Measurements from ENCODE around the gene TCFL5.

Gene TCFL5

GRCh38 chr20:62820962-62821725, 40.5 kb downstream of the TCFL5 start:
- DNase-seq = no peak

GRCh38 chr20:62820208-62820961, 41.2 kb downstream of the TCFL5 start:
- no peak for DNase-seq

DNA sequence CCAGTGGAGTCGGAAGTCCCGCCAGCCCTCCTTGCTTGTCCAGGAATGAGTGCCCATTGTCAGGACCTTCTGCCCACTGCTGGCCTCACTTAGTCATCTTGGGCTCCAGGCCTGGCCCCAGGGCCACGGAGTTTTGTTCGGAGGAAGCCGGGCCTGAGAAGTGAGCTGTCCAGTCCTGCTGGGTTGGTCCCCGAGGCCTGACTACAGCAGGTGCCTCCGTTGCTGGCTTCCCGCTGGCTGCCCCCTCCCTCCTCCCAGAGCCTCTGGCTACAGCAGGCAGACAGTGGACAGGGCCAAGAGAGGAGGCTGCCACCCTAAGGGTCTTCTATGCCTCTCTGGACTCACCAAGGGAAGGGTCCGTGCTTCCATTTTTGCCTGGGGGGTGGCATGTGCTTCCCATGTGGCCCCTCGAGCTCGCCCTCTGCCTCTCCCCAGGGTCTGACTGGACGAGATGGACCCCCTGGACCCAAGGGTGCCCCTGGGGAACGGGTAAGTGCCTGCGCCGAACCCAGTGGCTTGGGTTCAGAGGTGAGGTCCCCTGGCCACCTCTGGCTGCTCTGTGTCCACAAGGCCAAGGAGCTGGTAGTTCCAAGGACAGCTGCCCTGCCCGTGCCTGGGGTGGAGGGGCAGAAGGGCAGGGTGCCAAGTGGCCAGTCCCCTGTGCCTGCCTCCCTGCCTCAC, 42.0 kb downstream of the TCFL5 start:
- no peak for DNase-seq

DNA sequence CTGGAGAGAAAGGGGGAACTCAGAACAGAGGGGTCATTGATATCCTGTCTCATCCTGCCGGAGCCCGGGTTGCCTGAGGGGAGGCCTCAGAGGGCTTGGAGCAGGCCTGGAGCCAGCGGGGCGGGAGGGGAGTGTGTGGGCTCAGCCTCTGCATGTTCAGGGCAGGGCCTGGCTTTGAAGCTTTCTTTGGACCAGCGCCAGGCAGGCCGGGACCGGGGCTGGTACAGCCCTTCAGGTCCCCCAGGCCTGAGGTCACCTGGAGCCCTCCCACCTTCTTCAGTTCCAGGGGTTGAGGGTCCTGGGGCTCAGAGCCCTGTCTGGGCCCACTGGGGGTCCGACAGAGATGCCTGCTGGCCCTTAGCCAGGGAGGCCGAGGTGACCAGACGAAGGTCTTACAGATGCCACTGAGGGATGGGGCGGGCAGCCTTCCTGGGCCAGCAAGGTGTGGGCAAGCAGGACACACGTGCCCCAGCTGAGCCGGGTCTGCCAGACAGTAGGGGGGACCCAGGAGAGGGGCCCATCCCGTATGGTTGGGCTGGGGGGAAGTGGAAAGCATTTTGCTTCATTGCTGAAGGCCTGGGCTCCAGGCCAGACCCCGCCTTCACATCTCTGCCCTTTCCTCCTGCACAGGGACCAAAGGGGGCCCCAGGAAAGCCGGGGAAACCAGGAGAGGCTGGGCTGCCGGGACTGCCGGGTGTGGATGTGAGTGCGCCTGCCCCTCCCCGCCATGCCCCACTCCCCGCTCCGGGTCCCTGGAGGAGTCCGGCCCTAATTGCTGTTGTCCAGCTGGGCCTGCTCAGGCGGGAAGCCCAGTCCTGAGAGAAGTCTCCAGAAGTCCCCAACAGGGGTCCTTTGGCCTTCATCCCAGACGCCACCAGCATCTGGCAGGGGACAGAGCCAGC, 42.8 kb downstream of the TCFL5 start:
- DNase-seq = no peak

DNA sequence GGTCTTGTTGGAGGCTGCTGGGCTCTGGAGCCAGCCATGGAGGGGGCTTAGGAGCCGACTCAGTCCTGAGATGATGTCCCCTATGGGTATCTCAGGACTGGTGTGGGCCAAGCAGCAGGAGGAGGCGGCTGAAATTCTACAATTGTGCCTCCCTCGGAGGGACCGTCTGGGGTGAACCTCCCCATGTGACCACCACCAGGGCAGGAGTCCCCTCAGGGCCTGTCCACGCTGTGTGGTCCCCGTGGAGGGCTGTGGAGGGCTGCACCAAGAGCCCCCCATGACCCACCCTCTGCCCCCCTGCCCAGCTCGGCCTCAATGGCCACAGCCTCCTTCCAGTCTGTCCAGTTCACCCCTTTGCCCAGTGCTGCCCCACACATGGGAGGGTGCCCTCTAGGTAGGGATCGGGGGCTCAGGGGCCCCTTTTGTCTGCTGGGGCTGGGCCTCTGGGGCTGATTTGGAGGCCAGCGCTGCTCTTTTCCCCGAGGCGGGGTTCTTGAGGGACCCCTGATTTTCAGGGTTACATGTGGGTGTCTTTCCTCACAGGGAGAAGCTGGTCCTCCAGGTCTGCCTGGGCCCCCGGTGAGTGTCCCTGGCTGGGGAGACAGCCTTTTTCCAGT, 43.5 kb downstream of the TCFL5 start:
- DNase-seq = no peak

DNA sequence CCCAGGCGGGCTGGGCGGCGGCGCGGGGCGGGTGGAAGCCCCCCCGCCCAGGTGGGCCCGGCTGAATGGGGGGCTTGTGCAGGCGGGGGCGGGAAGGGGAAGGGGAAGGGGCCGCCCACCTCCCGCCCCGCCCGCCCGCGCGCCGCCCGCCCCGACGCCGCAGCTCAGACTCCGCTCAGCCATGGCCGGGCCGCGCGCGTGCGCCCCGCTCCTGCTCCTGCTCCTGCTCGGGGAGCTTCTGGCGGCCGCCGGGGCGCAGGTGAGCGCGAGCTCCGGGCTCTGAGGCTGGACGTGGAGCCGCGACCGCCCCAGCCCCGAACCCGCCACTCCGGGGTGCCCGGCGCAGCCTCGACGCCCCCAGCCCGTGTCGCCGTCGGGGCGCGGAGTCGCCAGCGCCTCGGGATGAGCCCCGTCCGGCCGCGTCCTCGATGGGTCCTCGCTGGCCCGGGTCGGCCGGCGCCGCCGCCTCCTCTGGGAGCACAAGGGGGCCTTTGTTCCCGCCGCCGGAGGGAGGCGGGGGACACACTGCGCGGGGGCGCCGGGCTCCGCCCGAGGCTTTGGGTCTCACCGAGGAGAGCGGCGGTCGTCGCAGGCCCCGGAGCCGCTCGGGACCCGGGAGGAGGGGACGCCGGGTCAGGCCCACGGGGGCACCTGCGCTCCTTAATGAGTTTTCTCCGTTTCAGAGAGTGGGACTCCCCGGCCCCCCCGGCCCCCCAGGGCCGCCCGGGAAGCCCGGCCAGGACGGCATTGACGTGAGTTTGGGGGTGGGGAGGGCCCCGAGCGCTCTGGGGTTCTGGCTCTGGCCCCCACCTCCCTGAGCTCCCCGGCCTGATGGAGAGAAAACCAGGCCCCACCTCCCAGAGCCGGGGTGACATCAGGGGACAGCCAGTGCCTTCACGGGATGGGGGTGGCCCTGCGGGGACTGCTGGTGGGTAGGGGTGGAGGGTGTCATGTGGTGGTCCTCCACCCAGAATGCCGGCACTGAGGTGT, 44.4 kb downstream of the TCFL5 start, which contains the start of gene COL9A3:
COL9A3 (plus strand) TSS at position 167 of the 990 bp plus-strand sequence; CDS start at position 182, 15 bp downstream.
- no peak for DNase-seq

- no peak for DNase-seq
These were observed 45.4 kb downstream of the TCFL5 start for GRCh38 chr20:62816031-62816883.

DNA sequence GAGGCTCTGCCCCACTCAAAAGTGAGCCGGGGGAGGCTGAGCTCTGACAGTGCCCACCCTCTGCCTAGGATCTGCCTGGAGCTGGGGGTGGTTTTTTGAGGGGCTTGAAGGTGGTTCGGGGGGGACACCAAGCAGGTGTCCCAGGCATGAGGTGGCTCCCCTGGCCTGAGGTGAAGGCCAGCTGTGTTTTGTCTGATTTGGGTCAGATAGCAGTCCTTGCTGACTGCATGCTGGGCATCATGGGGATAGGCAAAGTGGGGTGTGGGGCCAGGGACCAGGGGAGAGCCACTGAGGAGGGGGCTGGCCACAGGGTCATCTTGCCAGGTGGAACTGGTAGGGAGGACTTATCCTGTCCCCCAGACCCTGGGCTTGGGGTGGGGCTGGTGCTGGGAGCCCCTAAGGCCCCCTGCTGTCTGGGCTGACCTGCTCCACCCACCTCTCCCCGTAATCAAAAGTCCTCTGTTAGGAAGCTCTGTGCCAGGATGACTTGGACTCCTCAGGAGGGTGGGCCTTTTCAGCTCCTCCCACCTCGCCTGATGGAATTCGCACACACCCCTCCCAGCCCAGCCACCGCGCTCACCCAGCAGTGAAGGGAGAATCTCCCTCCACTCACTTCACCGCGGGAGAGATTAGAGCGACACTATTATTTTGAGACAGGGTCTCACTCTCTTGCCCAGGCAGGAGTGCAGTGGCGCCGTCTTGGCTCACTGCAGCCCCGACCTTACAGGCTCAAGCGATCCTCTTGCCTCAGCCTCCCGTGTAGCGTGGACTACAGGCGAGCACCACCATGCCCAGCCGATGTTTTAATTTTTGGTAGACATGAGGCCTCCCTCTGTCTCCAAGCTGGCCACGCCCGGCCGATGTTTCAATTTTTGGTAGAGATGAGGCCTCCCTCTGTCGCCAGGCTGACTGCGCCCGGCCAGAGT, 46.3 kb downstream of the TCFL5 start:
- no peak for DNase-seq

DNA sequence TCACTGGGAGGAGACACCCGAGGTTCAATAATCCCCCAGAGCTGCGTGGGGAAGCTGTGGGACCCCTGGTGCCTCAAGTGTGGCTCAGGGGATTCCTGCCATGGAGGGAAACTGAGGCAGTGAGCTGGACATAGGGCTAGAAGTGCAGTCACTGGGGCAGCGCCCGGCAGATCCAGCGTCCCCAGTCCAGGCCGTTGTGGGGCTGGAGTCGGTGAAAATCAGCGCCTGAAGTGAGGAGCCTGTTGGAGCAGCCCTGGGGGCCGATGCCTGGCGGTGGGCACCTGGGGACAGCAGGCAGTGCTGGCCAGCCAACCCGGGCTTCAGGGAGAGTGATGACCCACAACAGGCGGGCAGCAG, 46.9 kb downstream of the TCFL5 start:
- no peak for DNase-seq

DNA sequence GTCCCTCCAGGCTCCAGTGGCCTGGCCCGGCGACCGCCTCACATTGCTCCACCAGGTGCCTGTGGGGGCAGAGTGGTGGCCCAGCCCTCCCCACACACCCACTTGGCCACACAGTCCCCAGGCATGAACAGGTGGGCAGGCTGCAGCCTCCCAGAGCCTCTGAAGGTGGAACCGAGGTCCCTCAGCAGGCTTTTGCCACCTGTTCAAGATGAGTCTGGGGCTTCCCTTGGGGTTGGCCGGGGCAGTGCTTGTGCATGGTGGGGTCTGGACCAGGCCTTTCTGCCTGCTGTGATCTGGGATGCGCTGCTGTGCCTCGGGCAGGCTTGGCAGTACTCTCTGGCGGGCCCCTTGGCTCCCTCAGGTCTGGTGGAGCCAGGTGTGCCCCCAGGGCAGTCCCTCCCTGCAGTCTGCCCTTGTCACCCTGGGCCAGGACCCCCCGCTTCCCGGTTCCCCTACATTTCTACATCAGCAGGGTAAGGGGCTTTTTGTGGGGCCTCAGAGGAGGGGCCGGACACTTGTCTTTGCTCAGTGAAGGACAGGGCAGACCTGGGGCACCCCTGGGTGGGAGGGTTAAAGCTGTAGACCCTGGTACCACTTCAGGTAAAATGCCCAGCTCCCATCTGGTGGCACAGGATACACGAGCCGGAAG, 47.4 kb downstream of the TCFL5 start:
- DNase-seq = no peak

- DNase-seq = no peak
These were observed 48.0 kb downstream of the TCFL5 start for GRCh38 chr20:62813588-62813987.

DNA sequence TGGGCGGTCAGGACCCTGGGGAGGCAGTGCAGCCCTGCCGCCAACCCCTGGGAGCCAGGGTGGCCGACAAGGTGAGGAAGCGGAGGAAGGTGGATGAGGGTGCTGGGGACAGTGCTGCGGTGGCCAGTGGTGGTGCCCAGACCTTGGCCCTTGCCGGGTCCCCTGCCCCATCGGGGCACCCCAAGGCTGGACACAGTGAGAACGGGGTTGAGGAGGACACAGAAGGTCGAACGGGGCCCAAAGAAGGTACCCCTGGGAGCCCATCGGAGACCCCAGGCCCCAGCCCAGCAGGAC, 48.8 kb downstream of the TCFL5 start:
- no peak for DNase-seq

- DNase-seq = no peak
These were observed 49.3 kb downstream of the TCFL5 start for GRCh38 chr20:62812181-62812906.

- no peak for DNase-seq
These were observed 49.9 kb downstream of the TCFL5 start for GRCh38 chr20:62811720-62812119.

GRCh38 chr20:62811320-62811719, 50.3 kb downstream of the TCFL5 start:
- DNase-seq = no peak

DNA sequence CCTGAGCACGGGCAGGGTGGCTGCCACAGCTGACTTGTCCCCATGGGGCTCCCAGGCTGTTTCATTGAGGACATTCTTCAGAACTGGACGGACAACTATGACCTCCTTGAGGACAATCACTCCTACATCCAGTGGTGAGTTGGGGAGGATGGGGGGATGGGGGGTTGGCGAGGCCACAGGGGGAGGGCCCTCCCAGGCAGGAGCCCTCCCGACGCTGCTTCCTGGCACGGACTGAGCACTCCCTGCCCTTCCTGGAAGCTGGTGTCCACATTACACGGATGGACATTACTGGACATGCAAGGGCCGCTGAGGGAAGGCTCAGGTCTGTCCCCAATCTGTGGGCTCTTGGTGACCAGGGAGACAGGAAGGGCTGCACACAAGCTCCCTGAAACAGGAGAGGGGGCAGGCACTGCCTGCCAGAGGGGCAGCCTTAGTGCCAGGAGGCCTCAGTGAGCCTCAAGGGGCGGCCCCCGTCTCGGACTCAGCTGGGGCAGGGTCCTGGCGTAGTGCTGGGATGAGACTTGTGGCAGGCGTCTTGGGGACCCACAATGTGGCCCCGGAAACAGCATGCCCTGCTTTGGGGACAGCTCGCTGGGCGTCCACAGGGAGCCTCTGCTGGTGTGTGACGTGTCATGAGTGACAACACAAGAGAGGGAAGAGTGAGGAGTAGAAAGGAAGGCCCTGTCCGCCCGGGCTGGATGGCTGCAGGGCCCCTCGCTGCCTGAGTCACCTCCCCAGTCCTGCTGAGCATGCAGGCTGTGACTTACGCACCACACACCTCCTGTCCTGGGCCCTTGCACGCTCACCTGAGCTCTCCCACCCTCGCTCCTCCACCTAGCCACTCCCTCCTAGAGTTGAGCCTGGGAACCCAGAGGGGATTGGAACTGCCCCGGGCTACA, 51.8 kb downstream of the TCFL5 start:
- DNase-seq = no peak

Data from activated CD8-positive, alpha-beta memory T cell treated with anti-CD3 and anti-CD28 coated beads for 24 hours (primary cell).